Stimulated activated CD8-positive, alpha-beta memory T cell treated with anti-CD3 and anti-CD28 coated beads, Interleukin-12 subunit alpha, Interleukin-12 subunit beta, amount 100 ng/mL, for 1 hour (primary cell): ENCODE data around the gene PIGU.

Experiments used
- DNase-seq: peaks from one replicate; pipeline ENCODE4 v3.0.0-alpha.2; 2020; ENCODE audit warnings: low read depth

PIGU gene

GRCh38 chr20:34578521-34578920, 98.4 kb downstream of the PIGU start:
- no peak for DNase-seq

- no peak for DNase-seq
Observed at GRCh38 chr20:34578025-34578424, 98.9 kb downstream of the PIGU start.

DNA sequence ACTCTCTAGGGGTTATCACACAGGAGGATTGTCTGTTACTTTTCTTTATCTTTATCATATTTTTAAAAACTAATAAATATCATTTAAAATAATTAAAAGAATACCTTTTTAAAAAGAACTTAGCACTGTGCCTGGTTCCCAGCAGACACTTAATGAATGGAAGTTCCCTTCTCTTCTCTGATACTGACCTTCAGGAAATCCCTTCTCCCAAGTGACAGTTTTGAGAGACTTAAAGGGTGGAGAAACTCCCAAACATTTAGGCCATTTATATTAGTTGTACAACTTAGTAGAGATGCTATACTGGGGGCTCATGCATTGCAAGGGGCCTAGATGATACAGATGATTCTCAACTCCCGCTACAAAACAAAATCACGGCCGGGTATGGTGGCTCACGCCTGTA, 99.8 kb downstream of the PIGU start:
- no peak for DNase-seq

DNA sequence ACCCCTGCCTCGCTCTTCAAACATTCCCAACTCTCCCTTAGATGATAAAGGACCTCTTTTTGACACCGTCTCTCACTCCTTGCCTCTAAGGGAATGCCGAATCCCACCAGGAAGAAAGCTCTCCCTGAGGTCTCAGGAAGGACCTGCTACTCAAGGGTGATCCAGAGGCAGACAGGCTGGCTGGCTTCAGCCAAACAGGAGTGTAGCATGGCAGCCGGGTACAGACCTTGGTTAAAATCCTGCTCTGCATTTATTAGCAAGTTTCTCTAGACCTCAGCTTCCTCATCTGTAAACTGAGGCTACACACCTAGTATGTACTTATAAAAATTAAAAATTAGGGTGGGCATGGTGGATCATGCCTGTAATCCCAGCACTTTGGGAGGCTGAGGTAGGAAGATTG, 101.1 kb downstream of the PIGU start:
- DNase-seq, result no peak

GRCh38 chr20:34575271-34575670, 101.6 kb downstream of the PIGU start:
- DNase-seq, result no peak

- no peak for DNase-seq
Observed at GRCh38 chr20:34574861-34575260, 102.0 kb downstream of the PIGU start.

DNA sequence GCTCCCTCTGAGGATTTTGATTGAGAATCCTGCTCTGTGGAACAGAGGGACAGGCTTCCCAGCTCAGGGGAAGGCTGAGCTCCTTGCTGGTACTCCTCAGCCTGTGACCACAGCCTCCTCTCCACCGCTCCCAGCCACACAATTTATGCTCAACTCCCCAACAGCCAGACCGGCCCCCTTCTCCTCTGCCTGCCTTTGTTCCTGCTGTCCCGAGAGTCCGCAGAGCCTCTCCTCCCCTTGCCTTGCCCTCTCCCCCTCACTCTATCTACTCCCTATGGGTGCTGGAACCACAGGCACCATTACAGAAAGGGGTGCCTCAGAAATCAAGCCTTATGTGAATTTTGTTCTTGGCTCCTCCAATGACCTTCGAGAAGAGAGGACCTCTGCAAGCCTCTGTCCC, 102.5 kb downstream of the PIGU start:
- no peak for DNase-seq

DNA sequence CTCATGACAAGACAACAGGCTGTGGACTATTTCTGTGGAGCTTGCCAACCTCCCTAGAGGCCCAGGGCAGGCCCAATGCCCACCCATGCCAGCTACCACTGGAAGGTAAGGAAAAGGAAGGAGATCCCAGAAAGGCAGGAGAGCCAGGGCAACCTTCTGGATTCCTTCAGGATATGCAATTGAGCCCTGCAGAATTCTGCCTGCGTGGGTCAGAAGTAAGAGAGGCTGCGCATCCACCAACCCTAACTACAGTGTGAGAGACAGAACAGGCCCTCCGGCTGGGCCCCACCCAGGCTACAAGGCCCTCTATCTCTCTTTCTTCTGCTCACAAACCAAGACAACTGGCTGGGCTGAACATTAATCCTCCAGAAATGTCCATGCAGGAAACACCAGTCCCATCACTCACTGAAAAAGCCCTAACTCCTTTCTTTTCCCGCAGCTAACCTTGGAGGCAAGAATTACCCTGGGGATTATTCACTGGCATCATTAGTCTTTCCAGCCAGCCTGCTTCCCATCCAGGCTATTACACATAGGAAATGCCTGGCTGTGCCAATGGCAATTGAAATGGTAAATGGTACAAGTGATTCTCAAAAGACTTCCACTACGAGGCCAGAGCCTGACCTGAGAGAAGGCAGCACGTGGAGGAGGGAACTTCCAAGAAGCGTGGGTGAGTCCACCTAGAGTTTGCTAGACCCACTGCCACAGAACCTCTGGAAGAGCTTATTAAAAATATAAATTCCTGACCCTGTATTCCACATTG, 103.2 kb downstream of the PIGU start:
- DNase-seq, result no peak

DNA sequence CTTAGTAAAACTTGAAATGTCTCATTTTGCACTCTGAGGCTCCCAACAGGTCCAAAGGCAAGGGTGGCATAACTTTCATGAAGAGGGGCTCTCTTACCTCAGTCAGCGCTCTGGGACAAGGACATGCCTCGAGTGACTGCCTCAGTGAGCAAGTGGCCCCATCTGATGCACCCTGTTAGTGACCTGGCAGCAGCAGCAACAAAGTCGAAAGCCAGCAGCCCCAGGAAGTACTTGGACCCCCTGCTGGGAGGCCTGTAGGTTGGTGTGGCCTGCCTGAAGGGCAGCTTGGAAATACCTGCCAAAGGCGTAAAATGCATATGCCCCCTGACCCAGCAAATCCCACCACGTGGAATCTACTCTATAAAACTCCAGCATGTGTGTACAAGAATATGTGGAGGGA, 105.1 kb downstream of the PIGU start:
- no peak for DNase-seq

DNA sequence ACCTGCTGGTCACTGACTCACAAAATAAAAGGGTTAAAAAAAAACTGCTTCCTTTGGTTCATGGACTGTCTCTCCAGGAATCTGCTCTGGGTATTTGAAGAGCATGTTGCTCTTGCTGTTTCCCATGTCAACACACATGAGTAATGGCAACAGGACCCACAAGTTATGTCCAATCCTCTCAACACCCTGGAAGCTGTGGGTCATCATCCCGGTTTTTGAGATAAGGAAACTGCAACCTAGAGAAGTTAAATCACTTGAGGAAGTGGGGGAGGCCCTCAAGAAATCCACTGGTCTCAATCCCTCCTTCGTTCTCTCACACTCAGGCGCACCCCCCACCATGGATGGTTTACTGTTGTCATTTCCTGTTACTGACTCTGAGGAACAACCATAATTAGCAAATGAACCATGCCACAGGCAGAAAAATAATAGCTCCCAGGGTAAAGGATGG, 106.0 kb downstream of the PIGU start:
- no peak for DNase-seq

DNA sequence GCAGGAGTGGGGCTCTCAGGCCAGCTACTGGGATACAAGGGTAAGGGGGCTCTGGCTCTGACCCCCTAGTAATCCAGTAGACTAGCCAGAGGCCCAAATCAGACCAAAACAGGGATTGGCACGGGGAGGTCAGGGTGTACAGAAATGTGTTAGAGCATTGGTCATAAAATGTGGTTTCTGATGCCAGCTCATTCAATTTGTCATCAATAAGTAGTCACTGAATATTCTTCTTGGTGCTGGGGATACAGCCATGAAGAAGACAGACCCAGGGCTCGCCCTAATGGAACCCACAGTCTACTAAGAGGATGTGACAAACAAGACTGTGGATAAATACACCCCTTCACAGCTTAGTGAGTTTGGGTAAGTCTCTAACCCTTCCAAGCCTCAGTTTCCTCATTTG, 107.3 kb downstream of the PIGU start:
- DNase-seq, result no peak

DNA sequence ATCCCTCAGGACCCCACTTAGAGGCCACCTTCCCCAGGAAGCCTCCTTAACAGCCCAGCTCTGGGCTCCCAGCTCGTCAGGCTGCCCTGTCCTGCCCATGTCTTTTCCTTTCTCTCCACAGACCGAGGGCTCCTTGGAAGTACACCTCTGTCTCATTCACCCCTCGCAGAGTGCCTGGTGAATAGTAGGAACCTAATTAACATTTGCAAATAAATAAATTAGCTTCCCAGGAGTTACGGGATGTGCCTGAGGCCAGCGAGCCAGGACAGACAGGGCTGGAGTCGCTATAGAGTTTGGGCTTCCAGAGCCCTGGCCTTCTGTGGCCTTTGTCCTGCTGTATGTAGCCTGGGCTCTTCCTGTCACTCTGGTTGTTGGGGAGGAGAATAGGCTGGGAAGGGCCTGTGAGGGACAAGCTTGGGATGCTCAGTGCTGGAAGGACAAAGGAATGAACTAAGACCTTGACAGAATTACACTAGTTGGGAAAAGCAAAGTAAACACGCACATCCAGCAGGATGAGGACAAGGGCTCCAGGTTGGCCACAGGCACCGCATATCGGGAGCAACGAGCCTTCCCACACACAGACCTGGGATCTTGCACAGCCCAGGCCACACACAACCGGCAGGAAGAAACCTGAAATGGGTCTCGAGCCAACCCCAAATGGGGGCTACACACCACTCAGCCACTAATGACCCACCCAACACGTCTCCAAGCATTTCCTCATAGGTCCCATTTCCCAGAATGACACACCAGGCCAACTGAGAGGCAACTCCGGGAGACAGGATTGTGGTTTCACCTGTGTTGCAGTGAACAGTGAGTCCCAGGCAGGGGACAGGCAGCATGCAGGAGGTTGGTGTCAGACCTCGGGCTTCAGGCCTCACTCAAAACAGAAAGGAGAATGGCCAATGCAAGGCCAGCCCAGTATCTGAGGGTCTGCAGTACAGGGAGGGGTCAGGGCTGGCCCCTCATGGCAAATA, 108.7 kb downstream of the PIGU start:
- DNase-seq, result no peak

DNA sequence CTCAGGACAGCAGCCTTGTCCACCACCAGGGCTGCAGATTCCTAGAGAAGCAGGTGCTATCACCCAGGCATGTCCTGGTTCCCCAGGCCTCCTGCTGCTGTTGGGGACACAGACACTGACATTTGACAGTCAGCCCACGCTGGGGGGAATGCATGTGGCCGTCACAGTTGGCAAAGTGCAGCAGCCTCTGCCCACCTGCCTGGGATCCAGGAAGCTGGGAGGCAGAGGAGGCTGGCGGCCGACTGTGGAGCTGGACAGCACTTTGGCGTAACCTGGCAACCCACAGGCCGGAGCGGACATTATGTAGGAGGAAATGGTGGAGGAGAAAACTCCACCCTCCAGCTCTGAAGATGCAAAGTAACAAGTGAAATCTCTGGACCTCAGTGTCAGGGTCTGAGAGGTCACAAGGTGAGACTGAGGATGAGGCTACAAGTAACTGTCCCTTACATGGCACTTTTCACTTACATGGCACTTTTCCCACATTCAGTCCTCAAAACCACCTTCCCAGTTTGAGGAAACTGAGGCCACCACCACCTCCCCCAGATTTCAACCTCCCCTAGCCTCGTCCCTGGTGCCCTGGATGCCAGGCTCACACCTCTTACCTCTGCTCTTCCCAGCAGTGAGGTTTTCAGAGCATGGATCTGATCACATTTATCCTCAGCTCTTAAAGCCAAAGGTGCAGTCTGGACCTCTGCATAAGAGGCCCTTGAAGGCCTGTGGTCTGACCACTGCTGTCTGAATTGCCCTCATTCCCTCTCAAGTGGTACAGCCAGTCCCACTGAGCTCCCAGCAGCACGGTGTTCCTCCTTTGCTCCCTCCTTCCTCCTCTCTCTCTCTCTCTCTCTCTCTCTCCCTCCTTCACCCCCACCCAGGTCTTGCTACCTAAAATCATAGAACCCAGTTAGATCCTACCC, 109.7 kb downstream of the PIGU start:
- no peak for DNase-seq

DNA sequence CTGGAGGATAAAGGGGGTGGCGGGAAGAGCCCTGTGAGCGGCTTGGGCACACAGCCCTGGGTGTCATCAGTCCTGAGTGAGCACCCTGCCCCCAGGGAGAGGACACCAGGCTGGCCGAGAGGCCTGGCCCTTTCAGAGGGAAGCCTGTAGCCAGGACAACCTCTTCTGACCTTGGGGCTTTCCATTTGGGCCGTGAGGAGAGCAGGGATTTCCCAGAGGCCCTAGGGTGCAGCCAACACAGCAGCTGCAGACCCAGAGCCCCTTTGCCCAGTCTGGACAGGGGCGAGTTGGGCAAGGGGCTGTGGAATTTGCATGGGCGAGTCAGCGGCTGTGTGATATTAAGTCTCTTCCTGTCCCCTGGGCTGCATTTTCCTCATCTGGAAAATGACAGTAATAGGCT, 112.1 kb downstream of the PIGU start:
- DNase-seq, result no peak

GRCh38 chr20:34562641-34563040, 114.3 kb downstream of the PIGU start:
- DNase-seq, result no peak

DNA sequence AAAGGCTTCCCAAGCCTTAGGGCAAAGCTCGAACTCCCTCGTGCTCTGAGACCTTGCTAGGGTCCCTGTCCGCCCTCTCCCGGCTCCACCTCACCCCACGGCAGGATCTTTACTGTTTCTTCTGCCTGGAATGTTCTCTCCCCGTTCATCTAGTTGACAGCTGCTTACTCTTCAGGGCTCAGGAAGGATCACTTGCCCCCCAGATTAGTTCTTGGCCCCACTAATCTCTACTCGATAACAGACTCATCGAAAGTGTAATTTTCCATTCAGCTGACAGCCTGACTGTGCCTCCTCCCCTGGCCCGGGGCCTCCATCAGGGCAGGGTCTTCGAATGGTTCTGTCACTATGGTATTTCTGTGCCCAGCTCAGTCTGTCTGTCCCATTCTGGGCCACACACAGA, 115.2 kb downstream of the PIGU start:
- no peak for DNase-seq

GRCh38 chr20:34560614-34561013, 116.3 kb downstream of the PIGU start:
- no peak for DNase-seq

DNA sequence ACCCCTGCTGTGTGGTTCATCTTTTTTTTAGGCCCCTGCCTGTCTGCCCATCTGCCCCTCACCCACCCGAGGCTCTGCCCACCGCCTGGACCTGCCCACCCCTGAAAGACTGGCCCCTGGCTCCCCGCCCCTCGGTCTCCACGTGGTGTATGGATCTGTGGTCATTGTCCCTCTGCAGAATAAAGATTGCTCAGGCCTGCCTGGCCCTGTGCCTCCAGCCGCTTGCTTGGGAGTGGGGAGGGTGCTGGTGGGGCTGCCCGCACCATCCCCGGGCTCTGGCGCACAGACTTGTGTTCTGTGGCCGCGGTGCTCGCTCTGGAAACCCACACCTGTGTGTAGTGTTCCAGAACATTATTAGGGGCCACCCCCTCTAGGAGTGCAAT, 116.8 kb downstream of the PIGU start:
- no peak for DNase-seq

DNA sequence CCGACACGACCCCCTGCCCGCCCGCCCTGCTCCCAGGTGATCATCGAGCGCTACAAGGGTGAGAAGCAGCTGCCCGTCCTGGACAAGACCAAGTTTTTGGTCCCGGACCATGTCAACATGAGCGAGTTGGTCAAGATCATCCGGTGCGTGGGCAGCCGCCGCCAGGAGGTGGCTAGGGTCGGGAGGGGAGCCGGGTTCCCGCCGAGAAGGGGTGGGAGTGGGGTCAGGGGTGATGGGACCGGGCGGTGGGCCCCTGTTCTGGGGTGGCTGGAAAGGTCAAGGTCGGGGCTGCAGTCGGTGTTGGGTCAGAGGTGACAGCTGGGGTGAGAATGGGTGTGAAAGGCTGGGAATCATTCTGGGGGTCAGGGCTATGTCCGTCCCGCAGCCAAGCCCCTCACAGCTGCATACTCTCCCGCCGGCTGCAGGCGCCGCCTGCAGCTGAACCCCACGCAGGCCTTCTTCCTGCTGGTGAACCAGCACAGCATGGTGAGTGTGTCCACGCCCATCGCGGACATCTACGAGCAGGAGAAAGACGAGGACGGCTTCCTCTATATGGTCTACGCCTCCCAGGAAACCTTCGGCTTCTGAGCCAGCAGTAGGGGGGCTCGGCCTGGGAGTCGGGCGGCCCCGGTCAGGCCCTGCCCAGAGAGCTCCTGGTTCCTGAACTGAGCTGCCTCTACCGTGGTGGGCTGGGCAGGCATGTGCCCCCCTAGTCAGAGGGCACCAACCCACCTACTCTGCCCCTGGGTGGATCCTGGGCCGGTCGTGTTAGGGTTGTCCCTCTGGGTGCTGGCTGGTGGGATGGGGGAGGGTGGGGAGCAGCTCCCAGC, 117.4 kb downstream of the PIGU start:
- DNase-seq, result no peak

- DNase-seq, result peak; percentile 91
Observed at GRCh38 chr20:34558320-34559218, 118.3 kb downstream of the PIGU start, which contains the start of gene MAP1LC3A. TSS of gene MAP1LC3A (plus strand) at chr20:34558718. CDS start at chr20:34558869, 151 bp downstream.
